HK-2 (cell line): ENCODE results near the gene WFDC10B.
"Not testable (repeated sequence)": the region's sequence is repeated elsewhere in the genome, so short reads cannot be mapped to it uniquely, and the experiment has no call there.

ENCODE experiments used
- DNase-seq: peaks from one replicate; pipeline ENCODE4 v3.0.0-alpha.2; 2018; ENCODE audit not compliant: unreplicated experiment

The WFDC10B gene

DNA sequence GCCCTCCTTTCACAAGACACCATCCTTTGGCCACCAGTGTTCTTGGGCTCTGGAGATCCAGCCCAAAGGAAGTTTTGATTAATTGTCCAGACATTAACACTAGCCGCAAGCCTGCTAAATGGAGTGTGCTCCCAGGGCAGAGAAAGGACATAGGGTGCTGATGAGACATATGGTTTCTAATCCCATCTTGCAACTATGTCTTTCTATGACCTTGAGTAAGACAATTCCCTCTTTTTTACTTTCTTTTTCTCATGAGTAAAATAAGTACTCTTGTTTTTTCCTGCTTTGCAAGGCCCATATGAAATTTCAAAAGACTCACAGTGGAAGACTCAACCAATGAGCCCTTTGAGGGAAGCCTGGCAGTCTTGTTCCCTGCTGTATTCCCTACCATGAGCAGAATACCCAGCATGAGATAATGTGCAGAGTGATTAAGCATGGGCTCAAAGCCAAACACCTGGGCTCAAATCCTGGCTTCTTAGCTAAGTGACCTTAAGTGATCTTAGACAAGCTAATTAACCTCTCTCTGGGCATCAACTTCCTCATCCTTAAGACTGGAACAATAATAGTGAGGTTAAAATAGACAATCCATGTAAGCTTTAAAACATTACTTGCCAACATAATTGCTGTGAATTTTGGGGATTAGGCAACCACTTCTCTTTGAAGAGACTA is at the start of gene WFDC10B:
TSS of gene WFDC10B (minus strand) at position 51 of the 669 bp plus-strand sequence. CDS start 19,027 bp downstream, outside the sequence.
- DNase-seq: no peak

- DNase-seq: no peak
Measured at GRCh38 chr20:45752746-45753145, 47.9 kb upstream of the WFDC10B start.

DNA sequence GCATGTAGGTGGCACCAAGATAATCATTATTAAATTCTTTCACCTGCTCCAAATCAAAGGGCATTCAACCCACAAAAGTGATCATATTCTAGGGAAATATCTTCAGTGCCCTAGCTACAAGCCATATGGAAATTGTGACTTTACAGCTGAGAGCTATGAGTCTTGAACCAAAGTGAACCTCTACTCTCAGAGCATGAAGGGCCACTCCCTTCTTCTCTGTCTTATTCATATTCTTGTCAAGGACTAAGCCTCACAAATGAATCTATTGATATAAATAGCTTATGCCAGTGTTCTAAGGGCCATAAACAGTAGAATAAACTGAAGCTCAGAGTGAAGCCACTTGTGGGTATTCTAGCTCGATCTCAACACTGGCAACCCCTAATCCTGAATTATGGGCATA is 46.9 kb upstream of the WFDC10B start:
- DNase-seq: no peak

DNA sequence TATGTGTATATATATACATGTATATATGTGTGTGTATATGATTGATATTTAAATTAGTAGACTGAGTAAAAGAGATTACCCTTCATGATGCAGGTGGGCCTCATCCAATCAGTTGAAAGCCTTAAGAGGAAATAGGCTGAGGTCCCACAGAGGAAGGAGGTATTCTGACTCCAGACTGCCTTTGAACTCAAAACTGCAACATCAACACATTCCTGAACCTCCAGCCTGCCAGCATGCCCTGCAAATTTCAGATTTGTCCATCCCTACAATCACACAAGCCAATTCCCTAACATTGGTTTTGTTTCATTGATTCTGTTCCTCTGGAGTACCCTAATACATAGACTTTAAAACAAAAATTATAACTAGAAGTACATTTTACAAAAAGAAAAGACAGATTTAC is 40.2 kb upstream of the WFDC10B start:
- no peak for DNase-seq

DNA sequence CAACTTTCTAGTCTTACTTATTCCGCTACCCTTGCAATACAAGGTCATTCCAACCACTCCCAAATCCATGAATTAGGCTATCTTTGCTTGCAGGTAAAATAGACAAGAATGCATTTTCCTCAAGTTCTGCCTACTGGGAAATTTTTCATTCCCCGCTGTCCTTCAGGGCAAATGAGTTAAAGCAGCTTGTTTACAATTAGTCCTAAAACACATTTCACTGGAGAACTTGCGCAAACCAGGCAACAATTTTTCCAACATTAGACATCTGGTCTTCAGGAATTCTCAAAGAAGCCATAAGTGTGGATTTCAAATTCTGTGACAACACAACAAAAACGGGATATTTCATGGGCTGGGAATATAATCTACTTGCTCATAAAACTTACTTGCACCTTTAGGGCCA is 37.8 kb upstream of the WFDC10B start:
- DNase-seq: no peak

GRCh38 chr20:45735988-45736387 is 31.2 kb upstream of the WFDC10B start:
- DNase-seq: no peak

DNA sequence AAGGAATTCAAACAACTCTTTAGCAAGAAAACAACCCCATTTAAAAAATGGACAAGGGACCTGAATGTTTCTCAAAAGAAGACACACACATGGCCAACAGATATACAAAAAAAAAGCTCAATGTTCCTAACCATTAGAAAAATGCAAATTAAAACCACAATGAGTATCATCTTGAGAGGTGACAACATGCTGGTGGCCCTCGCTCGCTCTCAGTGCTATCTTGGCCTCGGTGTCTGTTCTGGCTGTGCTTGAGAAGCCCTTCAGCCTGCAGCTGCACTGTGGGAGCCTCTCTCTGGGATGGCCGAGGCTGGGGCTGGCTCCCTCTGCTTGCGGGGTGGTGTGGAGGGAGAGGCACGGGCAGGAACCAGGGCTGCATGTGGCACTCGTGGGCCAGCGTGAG is 30.7 kb upstream of the WFDC10B start:
- DNase-seq: no peak

- DNase-seq: no peak
Measured at GRCh38 chr20:45732199-45732598, 27.4 kb upstream of the WFDC10B start.

GRCh38 chr20:45727044-45727443 is 22.2 kb upstream of the WFDC10B start:
- DNase-seq: no peak

GRCh38 chr20:45725134-45725533 is 20.3 kb upstream of the WFDC10B start:
- DNase-seq: no peak

DNA sequence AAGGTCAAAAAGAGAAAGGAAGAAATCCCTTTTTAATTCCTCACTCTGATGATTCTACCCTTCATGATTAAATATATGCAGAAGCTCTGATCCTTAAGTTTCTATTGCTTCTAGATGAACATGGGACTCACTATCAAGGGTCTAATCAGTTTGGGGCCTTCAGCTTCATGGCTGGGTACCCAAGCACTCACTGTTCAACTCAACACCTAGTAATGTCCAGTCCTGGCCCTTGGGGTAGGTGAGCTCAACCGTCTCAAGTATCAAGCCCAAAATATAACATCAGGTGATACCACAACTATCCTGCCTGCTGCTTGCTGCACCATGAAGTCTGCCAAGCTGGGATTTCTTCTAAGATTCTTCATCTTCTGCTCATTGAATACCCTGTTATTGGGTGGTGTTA is 17.2 kb upstream of the WFDC10B start, which contains the start of gene SPINT4:
TSS of gene SPINT4 (plus strand) at position 301 of the 400 bp plus-strand sequence. CDS start at position 322, 21 bp downstream.
- no peak for DNase-seq

DNA sequence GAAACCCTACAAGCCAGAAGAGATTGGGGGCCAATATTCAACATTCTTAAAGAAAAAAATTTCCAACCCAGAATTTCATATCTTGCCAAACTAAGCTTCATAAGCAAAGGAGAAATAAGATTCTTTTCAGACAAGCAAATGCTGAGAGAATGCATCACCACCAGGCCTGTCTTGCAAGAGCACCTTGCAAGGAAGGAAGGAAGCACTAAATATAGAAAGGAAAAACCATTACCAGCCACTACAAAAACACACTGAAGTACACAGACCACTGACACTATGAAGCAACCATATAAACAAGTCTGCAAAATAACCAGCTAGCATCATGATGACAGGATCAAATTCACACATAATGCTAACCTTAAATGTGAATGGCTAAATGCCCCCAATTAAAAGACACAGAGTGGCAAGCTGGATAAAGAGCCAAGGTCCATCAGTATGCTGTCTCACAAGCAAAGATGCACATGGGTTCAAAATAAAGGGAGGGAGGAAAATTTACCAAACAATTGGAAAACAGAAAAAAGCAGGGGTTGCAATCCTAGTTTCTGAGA is 11.4 kb upstream of the WFDC10B start:
- not testable (repeated sequence) for DNase-seq

DNA sequence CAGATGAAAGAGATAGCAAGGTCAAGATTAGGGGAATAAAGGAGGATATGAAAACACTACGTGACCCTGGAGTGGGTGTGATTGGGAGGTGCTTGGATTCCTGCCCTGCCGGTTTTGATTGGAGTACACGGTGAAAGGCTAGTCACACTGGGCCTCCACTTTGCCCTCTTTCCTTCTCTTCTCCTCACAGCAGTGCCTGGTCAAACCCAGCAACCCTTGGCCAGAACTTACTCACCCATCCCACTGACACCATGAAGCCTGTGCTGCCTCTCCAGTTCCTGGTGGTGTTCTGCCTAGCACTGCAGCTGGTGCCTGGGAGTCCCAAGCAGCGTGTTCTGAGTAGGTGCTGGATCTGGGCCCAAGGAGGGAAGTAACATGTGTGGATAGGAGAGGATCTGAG is 2.9 kb downstream of the WFDC10B start, which contains the start of gene WFDC13:
TSS of gene WFDC13 (plus strand) at position 166 of the 400 bp plus-strand sequence. CDS start at position 252, 86 bp downstream.
- no peak for DNase-seq

GRCh38 chr20:45701104-45701503 is 3.7 kb downstream of the WFDC10B start:
- no peak for DNase-seq

DNA sequence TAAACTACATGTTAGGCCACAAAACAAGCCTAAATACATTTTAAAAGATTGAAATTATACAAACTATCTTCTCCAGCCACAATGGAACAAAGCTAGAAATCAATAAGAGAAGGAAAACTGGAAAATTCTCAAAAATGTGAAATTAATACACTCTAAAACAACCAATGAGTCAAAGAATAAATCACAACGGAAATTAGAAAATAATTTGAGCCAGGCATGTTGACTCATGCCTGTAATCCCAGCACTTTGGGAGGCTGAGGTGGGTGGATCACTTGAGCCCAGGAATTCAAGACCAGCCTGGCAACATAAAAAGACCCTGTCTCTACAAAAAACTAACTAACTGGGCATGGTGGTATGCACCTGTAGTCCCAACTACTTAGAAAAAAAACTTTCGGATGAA is 9.3 kb downstream of the WFDC10B start:
- DNase-seq: no peak

GRCh38 chr20:45693346-45693745 is 11.5 kb downstream of the WFDC10B start:
- not testable (repeated sequence) for DNase-seq

- DNase-seq: peak; percentile 3
Measured at GRCh38 chr20:45685896-45686295, 18.9 kb downstream of the WFDC10B start.

- no peak for DNase-seq
Measured at GRCh38 chr20:45679650-45680049, 25.2 kb downstream of the WFDC10B start.

GRCh38 chr20:45672765-45673164 is 32.1 kb downstream of the WFDC10B start:
- DNase-seq: no peak

DNA sequence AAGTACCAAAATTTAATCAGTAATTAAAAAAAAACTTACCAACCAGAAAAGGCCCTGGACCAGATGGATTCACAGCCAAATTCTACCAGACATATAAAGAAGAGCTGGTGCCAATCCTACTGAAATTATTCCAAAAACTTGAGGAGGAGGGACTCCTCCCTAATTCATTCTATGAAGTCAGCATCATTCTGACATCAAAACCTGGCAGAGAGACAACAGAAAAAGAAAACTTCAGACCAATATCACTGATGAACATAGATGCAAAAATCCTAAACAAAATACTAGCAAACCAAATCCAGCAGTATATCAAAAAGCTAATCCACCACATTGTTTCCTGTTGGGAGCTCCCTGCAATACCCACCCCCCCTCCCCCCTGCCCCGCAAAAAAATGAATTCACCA is 34.7 kb downstream of the WFDC10B start, which contains the start of gene WFDC11:
TSS of gene WFDC11 (minus strand) at position 101 of the 400 bp plus-strand sequence. CDS start 19,639 bp downstream, outside the sequence.
- DNase-seq: no peak

- DNase-seq: not testable (repeated sequence)
Measured at GRCh38 chr20:45657038-45657437, 47.8 kb downstream of the WFDC10B start.

- not testable (repeated sequence) for DNase-seq
Measured at GRCh38 chr20:45651726-45652125, 53.1 kb downstream of the WFDC10B start.

DNA sequence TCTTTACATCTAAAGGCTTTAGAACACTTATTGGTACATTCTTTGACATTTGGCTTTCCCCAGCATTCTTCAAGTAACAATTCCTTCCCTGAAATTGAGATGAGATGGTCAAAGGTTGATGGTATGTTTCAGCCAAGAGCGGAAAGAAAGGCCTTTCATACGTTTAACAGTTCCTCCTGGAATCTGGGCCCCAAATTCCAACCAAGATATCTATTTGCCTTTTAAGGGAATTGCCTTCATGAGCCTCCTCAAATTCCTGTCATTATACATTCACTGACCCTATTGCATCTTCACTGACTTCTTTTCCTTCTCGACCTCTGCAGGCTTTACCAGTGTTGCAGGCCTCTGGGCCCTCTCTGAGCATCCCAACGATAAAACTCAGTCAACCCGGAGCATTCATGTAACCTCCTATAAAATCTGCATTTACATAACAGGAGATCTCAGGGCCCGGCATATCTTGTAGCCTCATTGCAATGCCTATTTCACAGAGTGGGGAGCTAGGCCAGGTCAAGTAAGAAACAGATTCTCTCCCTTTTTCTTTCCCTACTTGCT is 55.4 kb downstream of the WFDC10B start:
- DNase-seq: no peak
